SK-N-MC (cell line): ENCODE data around the gene PLEKHA7.

Experiments
- EZH2 ChIP-seq: fragments of 200-600 bp; sonication (generic); IDR thresholded peaks from one replicate; pipeline ENCODE4 v1.6.1; 2017; ENCODE audit warnings: antibody characterized with exemption
- FOXP2 ChIP-seq: optimal IDR thresholded peaks from 2 replicates; pipeline ENCODE3; 2011; ENCODE audit warnings: mild to moderate bottlenecking, moderate library complexity; ENCODE audit not compliant: insufficient read depth; ENCODE audit errors: extremely low read length, control extremely low read depth
- POLR2AphosphoS5 ChIP-seq: IDR thresholded peaks from 2 replicates; pipeline ENCODE4 v1.6.1; 2012; ENCODE audit warnings: mild to moderate bottlenecking, low read depth, low read length, borderline replicate concordance

GRCh38 chr11:16738947-16739815 is 275.0 kb downstream of the PLEKHA7 start:
- no peak for TF ChIP-seq EZH2
- TF ChIP-seq POLR2AphosphoS5 = no peak
- TF ChIP-seq FOXP2 = no peak
